OCI-LY7 (cell line): Measurements from ENCODE around the gene SETD4. TPM values are rescaled to one million over a fixed set of nuclear protein-coding genes. Genes with fewer than 3 reads are reported as not detected.

Source experiments
- BruUV-seq: library from RNA; stranded (reverse); fragments of 400-500 nt; replicated peaks from 2 replicates; lab custom pipeline; 2021; lab: Mats Ljungman, UMichigan
- CTCF ChIA-PET: fragments of 300-600 bp; sonication (Branson Sonifier 250); formaldehyde crosslinking; loops from one replicate; lab custom pipeline; 2022; ENCODE audit warnings: antibody characterized with exemption; ENCODE audit not compliant: unreplicated experiment; lab: Charles Lee
- POLR2A ChIA-PET: fragments of 300-600 bp; sonication (Branson Sonifier 250); formaldehyde crosslinking; loops from one replicate; lab custom pipeline; 2022; ENCODE audit warnings: antibody characterized with exemption; lab: Charles Lee
- DNase-seq: peaks from one replicate; pipeline ENCODE4 v3.0.0-alpha.2; 2015; ENCODE audit warnings: low spot score
- H2AFZ ChIP-seq: fragments of 200-600 bp; sonication (generic), shearing (Covaris generic); 2 replicates; pipeline ENCODE4 v1.6.1; 2014; ENCODE audit warnings: mild to moderate bottlenecking, antibody characterized with exemption, low read length, moderate library complexity
- H3K27ac ChIP-seq: fragments of 200-600 bp; sonication (generic); 2 replicates; pipeline ENCODE4 v1.5.1; 2014; ENCODE audit warnings: mixed run types, low read depth, mild to moderate bottlenecking, moderate library complexity, low read length, inconsistent platforms; ENCODE audit not compliant: poor library complexity, severe bottlenecking
- H3K36me3 ChIP-seq: fragments of 200-600 bp; sonication (generic); 2 replicates; pipeline ENCODE4 v1.6.1; 2014; ENCODE audit warnings: mild to moderate bottlenecking, antibody characterized with exemption, low read length, moderate library complexity, mixed read lengths; ENCODE audit not compliant: insufficient read depth
- H3K4me1 ChIP-seq: fragments of 200-600 bp; sonication (generic); 2 replicates; pipeline ENCODE4 v1.5.1; 2014; ENCODE audit warnings: mild to moderate bottlenecking, low read length; ENCODE audit not compliant: insufficient read depth, poor library complexity, severe bottlenecking
- H3K4me2 ChIP-seq: fragments of 200-600 bp; sonication (generic); 2 replicates; pipeline ENCODE4 v1.6.1; 2014; ENCODE audit warnings: mild to moderate bottlenecking, low read length
- H3K4me3 ChIP-seq: fragments of 200-600 bp; sonication (generic); 2 replicates; pipeline ENCODE4 v1.5.1; 2014; ENCODE audit warnings: mild to moderate bottlenecking, low read depth, low read length; ENCODE audit not compliant: poor library complexity, severe bottlenecking
- H3K79me2 ChIP-seq: fragments of 200-600 bp; sonication (generic); 2 replicates; pipeline ENCODE4 v1.6.1; 2016; ENCODE audit warnings: low read depth, mild to moderate bottlenecking, low read length, moderate library complexity, mixed read lengths; ENCODE audit not compliant: insufficient read depth
- H3K9me2 ChIP-seq: fragments of 200-600 bp; sonication (generic); 2 replicates; pipeline ENCODE4 v1.6.1; 2016; ENCODE audit warnings: mild to moderate bottlenecking, low read length, mixed read lengths; ENCODE audit not compliant: insufficient read depth
- H3K9me3 ChIP-seq: fragments of 200-600 bp; sonication (generic); 2 replicates; pipeline ENCODE4 v1.6.1; 2014; ENCODE audit warnings: mild to moderate bottlenecking, mixed run types, low read length, mixed read lengths
- H4K20me1 ChIP-seq: fragments of 200-600 bp; sonication (generic); 2 replicates; pipeline ENCODE4 v1.6.1; 2014; ENCODE audit warnings: mild to moderate bottlenecking, antibody characterized with exemption, low read length, moderate library complexity, mixed read lengths; ENCODE audit not compliant: insufficient read depth
- CTCF ChIP-seq: fragments of 200-600 bp; sonication (generic); conservative IDR thresholded peaks from 2 replicates; pipeline ENCODE4 v1.5.1; 2014; ENCODE audit warnings: mild to moderate bottlenecking, antibody characterized with exemption, low read length, moderate library complexity, mixed read lengths
- EZH2phosphoT487 ChIP-seq: fragments of 200-600 bp; sonication (generic); IDR thresholded peaks from 2 replicates; pipeline ENCODE4 v1.6.1; 2018; ENCODE audit warnings: low read depth, borderline replicate concordance, mild to moderate bottlenecking, mixed run types, antibody characterized with exemption, low read length, moderate library complexity, mixed read lengths
- intact Hi-C: fragments of 100-400 bp; cut with micrococcal nuclease; formaldehyde crosslinking; loops from one replicate; pipeline ENCODE4 v1.10.0; 2022; ENCODE audit not compliant: unreplicated experiment
- small RNA-seq: library from RNA; depleted of rRNA; stranded (forward); fragments of <200 nt; gene quantifications from one replicate; pipeline ENCODE3, GENCODE V24; 2014
- total RNA-seq, 2 experiments: library from RNA; depleted of rRNA in 1 of 2; stranded (reverse); fragments of >200 nt in 1 of 2; shearing (Covaris generic) in 1 of 2; gene quantifications; 2 replicates each; pipeline ENCODE4 v1.2.3, GENCODE V29; 2014 to 2022

The SETD4 gene
- total RNA-seq, 2 experiments from 2014 or later: 19.1 to 28.1 TPM

DNA sequence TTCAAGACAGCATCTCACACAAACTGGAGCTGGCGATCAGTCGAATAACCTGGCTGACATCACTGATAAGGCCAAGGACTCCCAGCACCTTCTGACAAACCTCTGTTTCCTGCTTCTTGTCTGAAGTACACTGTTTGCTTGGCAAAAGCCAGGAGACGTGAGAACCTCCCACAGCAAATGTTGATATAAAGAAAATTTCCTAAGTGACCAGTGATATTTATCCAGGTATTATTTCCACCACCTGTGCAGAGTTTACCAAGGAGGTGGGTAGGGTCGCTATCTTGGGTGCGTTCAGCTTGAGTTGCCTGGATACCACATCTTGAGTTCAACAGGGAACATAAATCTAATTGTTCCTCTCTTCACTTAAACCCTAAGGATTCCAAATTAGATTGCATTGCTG, 72.9 kb downstream of the SETD4 start:
- Histone ChIP-seq H3K4me1 (no peaks in the 10 kb centered on the region), H3K4me2 (no peak overlapping the region), H4K20me1 (no peaks in the 10 kb centered on the region), H3K79me2 (no peaks in the 10 kb centered on the region), H3K9me3 (no peaks in the 10 kb centered on the region), H3K9me2 (no peaks in the 10 kb centered on the region), H2AFZ (no peak overlapping the region), H3K4me3 (no peak overlapping the region), H3K27ac (no peak overlapping the region), H3K36me3 (no peaks in the 10 kb centered on the region)
- ChIA-PET CTCF (no interaction called here), POLR2A (no interaction called here)
- BruUV-seq: no TSS peak
- TF ChIP-seq CTCF (no peak), EZH2phosphoT487 (no peak)
- DNase-seq: no peak
- intact Hi-C loops: no loop called here

DNA sequence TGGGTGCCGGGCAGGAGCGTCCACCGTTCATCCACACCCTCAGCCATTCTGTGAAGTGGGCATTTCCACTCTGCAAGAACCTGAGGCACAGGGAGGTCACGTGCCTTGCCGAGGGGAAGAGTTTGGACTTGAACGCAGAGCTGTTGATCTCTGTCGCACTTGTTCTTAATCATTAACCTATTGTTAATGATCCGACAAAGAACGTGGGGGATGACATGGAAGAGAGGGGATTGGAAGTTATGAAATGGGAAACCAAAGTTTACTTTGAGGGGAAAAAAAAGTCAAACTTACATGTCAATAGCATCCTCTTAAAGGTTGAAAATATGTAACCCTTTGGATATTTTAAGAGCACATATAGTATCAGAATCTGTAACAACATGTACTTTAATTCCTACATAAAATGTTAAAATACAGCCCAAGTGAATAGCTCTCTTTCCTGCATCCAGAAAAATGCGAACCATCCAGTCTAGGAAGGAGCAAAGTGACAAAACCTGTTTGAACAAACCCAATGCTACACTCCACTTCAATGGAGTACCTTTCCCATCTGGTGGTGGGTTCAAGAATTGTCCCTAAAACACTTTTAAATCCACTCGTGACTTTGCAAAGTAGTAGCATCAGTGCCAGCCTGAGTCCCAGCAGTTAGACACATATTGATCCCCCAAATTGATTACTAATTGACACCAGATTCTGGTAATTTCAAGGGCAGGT, 75.5 kb downstream of the SETD4 start:
- no peak for DNase-seq
- Histone ChIP-seq H3K36me3 (no peaks in the 10 kb centered on the region), H3K27ac (no peak overlapping the region), H3K4me2 (no peak overlapping the region), H3K4me3 (no peak overlapping the region), H3K4me1 (no peaks in the 10 kb centered on the region), H3K9me2 (no peaks in the 10 kb centered on the region), H3K9me3 (no peaks in the 10 kb centered on the region), H3K79me2 (no peaks in the 10 kb centered on the region), H2AFZ (no peak overlapping the region), H4K20me1 (no peaks in the 10 kb centered on the region)
- no TSS peak for BruUV-seq
- intact Hi-C loops: no loop called here
- ChIA-PET CTCF (no interaction called here), POLR2A (no interaction called here)
- TF ChIP-seq CTCF: peak; percentile 31
- no peak for TF ChIP-seq EZH2phosphoT487

Small RNAs within 50 kb of the gene (small RNA-seq; reads per million reads assigned to genes)
- gene RNU6-992P: not detected

Other genes with a start within 250 kb of the SETD4 start
- 12.0 TPM in 2 replicates for gene CBR1, start 9.5 kb upstream of the SETD4 start, total RNA-seq (2014; rRNA removed; shearing (Covaris generic))
- not detected in 2 replicates for gene CBR1, start 9.5 kb upstream of the SETD4 start, total RNA-seq (2022)
- gene CBR3, start 74.6 kb upstream of the SETD4 start, total RNA-seq (2014; rRNA removed; shearing (Covaris generic)): not detected in 2 replicates
- not detected in 2 replicates for gene CBR3, start 74.6 kb upstream of the SETD4 start, total RNA-seq (2022)
- 4.2 and 4.9 TPM in 2 replicates for gene DOP1B, start 96.3 kb upstream of the SETD4 start, total RNA-seq (2014; rRNA removed; shearing (Covaris generic))
- gene DOP1B, start 96.3 kb upstream of the SETD4 start, total RNA-seq (2022): 9.2 and 9.7 TPM in 2 replicates